WI38 (cell line): ENCODE data around the gene SIAH1.
"Not testable (repeated sequence)": the region's sequence is repeated elsewhere in the genome, so short reads cannot be mapped to it uniquely, and the experiment has no call there.

Source experiments
- H3K4me3 ChIP-seq: 2 replicates; pipeline ENCODE4 v1.5.1; 2011; ENCODE audit warnings: low read depth, mild to moderate bottlenecking, control low read depth, low read length
- TF ChIP-seq, protein P1 (sequence below): IDR thresholded peaks from 2 replicates; pipeline ENCODE4 v1.5.1; 2012; ENCODE audit warnings: low read depth, mild to moderate bottlenecking, control low read depth, low read length

SIAH1 gene

DNA sequence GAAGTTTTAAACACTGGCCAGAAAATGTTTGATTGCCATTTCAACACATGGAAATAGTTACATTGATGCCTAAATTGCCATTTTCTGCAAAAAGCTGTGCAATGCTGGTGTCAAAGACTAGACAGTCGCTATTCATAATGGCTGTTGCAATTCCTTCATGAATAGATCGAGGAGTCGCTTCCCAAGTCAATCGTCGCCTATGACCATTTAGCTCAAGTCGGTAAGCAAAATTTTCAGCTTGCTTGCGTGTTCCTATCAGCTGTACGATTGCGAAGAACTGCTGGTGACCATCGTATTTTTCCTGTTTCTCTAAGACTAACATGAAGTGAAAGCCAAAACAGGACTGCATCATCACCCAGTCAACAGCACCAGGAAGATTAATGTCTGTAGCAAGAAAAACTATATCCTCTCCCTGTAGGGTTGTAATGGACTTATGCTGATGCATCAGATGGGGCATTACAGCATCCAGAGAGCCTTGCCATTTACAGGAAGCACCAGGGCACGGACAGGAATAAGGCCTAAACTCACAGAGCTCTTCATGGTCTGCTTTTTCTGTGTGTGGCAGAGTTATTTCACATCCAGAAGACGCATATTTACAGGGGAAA, 23.6 kb downstream of the SIAH1 start:
- H3K4me3 ChIP-seq, result no peak overlapping the region
- TF ChIP-seq, protein P1, sequence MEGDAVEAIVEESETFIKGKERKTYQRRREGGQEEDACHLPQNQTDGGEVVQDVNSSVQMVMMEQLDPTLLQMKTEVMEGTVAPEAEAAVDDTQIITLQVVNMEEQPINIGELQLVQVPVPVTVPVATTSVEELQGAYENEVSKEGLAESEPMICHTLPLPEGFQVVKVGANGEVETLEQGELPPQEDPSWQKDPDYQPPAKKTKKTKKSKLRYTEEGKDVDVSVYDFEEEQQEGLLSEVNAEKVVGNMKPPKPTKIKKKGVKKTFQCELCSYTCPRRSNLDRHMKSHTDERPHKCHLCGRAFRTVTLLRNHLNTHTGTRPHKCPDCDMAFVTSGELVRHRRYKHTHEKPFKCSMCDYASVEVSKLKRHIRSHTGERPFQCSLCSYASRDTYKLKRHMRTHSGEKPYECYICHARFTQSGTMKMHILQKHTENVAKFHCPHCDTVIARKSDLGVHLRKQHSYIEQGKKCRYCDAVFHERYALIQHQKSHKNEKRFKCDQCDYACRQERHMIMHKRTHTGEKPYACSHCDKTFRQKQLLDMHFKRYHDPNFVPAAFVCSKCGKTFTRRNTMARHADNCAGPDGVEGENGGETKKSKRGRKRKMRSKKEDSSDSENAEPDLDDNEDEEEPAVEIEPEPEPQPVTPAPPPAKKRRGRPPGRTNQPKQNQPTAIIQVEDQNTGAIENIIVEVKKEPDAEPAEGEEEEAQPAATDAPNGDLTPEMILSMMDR, result no peak

DNA sequence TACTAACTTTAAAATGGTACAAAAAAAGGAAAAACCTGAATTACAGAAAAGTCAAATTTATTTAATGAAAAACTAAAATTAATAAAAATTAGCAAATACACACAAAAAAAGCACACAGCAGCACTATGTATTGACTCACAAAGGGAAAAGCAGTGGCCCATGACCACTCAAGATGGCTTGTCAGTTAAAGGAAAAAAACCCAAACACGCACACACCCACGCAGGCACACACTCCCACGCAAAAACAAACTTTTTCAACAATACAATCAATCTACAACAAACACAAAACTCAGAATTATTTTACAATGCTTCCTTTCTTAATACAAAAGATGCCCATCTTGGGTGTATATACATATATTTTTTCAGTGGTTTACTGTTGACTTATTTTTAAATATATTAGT, 24.2 kb downstream of the SIAH1 start:
- TF ChIP-seq, protein P1, result no peak
- H3K4me3 ChIP-seq, result no peak overlapping the region

DNA sequence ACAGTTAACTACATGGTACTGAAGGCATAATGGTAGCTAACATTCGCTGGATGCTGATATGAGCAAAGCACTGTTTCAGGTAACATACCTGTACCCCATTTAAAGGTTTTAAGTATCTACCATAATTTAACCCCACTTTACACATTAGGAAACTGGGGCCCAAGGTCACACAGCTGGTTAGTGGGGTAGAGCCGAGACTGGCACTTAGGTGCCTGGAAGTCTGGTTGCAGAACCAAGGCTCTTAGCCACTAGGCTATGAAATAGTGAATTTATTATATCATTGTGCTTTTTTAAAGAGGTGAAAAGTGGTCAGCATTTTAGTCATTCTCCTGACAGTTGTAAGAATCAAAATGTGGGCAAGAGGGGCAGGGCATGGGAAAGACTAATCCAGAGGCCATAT, 25.2 kb downstream of the SIAH1 start:
- TF ChIP-seq, protein P1, result no peak
- H3K4me3 ChIP-seq, result no peak overlapping the region

DNA sequence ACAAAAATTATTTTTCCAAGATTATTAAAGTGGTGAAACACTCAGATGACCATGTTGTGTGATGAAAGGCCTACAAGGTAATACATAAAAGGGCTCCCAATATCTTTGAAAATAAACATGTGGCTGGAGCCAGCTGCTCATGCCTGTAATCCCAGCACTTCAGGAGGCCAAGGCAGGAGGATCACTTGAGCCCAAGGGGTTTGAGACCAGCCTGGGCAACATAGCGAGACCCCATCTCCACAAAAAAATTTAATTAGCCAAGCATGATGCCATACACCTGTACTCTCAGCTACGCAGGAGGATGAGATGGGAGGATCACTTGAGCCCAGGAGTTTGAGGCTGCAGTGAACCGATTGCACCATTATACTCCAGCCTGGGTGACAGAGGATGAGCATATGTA, 26.8 kb downstream of the SIAH1 start:
- TF ChIP-seq, protein P1, result no peak
- H3K4me3 ChIP-seq, result no peak overlapping the region

DNA sequence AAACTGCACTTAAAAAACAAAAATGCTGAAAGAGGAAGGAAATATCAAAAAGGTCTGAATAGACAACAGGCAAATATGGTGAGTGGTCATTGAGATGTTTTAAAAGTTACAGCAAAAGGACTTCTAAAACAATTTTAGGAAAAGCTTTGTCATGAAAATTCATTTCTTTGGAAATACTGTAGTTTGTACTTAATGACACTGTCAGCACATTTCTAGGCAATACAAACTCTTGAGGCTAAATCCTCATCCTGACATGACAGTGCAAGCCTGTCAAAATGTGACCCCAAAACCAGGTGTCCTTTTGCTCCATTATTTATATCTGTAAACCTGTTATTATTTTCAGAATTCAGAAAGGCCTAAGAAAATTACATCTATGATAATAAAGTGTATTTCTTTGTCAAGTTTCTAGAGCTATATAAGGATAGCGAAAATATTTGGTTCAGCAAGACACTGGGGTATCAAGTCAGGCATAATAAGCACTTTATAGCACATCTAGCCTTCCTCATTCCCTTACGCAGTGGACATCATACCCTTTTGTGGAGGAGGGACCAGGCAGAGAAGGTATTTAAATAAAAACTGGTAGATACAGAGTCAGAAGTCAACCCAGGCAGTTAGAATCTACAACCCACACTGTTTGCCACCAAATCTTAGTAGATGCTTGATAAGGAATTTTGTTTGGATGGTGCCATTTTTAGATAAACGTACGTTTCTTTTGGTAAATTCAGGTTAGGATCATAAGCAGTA, 28.4 kb downstream of the SIAH1 start:
- TF ChIP-seq, protein P1, result no peak
- no peak overlapping the region for H3K4me3 ChIP-seq

DNA sequence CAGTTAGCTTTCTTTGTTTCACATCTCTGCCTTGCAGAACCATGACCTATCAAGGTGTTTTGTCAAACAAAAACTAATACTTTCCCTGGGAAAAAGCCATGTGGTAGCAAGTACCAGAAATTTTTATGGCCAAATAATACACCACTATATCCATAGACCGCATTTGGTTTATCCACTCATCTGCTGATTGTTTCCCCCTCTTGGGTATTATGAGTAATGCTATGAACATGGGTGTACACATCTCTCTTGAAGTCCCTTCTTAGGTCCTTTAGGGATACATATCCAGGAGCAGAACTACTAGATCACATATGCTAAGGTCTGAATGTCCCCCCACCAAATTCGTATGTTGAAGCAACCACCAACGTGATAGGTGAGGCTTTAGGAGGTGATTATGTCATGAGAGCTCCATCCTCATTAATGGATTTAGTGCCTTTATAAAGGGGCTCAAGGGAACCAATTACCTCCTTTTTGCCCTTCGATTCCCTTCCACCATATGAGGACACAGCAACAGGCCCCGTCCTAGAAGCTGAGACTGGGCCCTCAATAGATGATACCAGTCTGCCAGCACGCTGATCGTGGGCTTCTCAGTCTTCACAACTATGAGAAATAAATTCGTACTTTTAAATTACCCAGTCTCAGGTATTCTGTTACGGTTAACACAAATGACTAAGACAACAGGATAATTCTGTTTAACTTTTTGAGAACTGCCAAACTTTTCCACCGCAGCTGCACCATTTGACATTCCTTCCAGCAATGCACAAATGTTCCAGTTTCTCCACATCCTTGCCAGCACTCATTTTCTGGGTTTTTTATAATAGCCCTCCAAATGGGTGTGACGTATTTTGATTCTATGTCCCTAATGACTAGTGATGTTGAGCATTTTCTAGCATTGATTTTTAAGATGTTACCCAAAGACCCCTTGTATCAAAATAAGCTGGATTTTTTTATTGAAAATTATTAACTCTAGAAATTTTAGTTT, 30.0 kb downstream of the SIAH1 start:
- H3K4me3 ChIP-seq, result no peak overlapping the region
- TF ChIP-seq, protein P1, result no peak

DNA sequence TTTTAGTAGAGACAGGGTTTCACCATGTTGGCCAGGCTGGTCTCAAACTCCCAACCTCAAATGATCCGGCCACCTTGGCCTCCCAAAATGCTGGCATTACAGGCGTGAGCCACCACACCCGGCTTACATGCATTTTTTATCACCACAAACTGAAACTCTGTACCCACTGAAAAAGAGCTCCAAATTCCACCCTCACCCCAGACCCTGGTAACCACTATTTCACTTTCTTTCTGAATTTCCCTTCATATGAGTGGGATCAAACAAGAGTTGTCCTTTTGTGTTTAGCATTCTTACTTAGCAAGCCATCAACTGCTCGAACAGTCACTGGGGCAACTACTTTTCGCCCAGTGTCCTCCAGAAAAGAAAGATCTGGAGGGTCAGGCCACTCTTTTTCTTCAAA, 30.8 kb downstream of the SIAH1 start:
- not testable (repeated sequence) for H3K4me3 ChIP-seq
